HG02981 (cell line): ENCODE measurements around the gene IFIT3.
"Not testable (repeated sequence)": the region's sequence is repeated elsewhere in the genome, so short reads cannot be mapped to it uniquely, and the experiment has no call there.

Experiments used
- ATAC-seq: cut with Tn5 transposase; IDR thresholded peaks from one replicate; pipeline ENCODE4 v1.9.1; 2021; ENCODE audit warnings: mild to moderate bottlenecking, moderate library complexity; ENCODE audit not compliant: unreplicated experiment

IFIT3 gene, protein sequence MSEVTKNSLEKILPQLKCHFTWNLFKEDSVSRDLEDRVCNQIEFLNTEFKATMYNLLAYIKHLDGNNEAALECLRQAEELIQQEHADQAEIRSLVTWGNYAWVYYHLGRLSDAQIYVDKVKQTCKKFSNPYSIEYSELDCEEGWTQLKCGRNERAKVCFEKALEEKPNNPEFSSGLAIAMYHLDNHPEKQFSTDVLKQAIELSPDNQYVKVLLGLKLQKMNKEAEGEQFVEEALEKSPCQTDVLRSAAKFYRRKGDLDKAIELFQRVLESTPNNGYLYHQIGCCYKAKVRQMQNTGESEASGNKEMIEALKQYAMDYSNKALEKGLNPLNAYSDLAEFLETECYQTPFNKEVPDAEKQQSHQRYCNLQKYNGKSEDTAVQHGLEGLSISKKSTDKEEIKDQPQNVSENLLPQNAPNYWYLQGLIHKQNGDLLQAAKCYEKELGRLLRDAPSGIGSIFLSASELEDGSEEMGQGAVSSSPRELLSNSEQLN

DNA sequence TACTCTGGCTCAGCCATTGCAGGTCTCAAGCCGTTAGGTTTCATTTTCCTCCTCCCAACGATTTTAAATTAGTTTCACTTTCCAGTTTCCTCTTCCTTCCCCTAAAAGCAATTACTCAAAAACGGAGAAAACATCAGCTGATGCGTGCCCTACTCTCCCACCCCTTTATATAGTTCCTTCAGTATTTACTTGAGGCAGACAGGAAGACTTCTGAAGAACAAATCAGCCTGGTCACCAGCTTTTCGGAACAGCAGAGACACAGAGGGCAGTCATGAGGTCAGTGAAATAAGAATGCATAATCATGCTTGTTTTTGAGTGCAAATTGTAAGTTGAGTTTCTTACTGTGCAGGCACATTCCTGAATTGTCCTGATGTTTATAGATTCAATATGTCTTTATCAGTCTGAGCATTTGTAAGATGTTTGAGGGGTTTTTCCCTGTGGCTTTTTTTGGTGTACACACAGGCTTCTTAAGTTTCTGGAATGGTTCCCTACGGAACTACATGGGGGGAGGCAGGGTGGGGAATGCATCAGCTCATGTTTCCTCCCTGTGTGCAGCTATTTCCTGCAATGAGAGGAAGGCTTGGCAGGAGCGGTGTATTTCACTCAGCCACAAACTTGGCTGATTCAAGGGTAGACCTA lies at the start of gene IFIT3:
IFIT3 (plus strand) TSS at position 195 of the 639 bp plus-strand sequence; CDS start at position 272, 77 bp downstream.
- no peak for ATAC-seq

DNA sequence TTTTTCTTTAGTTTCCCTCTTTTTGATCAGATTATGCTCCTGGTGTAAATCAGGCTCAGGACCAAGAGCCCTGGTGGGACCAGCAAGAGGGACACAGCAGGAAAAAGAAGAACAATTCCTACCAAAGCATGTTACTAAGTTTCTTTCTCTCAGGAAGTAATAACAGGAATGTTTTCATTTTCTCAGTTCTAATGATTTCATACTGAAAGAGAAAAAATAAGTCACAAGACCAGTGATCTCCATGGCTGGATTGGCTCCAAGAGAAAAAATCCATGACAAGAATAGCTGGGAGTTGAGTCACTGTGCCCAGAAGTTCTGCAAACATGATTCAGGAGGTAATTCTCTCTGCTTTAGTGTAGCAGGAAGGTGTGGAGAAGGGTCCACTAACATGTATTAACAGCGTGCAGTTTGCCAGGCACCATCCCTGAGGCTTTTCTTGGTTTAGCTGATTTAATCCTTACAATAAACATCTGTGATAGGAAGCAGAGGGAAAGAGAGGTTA lies 49.7 kb upstream of the IFIT3 start:
- ATAC-seq = no peak

DNA sequence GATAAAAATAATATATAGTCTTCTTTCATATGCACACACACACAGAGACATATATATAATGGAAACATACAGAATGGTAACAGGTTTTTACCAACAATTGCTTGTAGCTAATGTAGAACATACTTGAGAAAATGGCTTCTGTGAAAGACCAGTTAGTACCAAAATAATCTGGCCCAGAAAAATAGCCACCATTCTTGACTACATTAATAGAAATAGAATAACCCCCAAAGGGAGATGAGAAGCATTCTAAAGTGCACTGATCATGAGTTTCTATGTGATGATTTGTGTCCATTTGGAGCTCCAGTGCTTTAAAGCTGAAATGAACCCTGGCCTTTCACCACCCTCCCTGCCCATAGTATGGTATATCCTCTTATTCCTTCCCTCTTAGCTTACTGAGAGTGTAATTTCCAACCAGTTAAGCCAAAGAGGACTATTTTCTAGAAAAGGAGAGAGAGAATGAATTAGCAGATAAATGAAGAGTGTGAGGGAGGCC lies 48.9 kb upstream of the IFIT3 start:
- no peak for ATAC-seq

DNA sequence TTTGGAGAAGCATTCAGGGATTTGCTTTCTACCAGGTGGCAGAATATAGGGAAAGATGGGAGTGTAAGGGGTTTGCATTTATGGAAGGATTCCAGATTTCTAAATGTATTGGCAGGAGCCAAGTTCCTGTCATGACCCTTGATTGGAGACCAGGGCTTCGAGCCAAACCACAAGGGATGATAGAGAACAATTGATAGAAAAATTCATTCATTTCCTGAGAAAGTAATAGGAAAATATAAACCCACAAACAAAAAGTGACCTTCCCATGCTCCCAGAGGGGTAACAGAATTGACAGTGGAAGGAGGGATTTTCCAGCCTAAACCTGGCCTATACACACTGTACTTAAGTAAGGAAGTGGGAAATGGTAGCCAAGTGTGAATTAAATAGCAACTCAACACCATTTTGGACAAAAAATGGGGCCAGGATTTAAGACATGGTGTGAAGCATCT lies 48.4 kb upstream of the IFIT3 start:
- no peak for ATAC-seq

DNA sequence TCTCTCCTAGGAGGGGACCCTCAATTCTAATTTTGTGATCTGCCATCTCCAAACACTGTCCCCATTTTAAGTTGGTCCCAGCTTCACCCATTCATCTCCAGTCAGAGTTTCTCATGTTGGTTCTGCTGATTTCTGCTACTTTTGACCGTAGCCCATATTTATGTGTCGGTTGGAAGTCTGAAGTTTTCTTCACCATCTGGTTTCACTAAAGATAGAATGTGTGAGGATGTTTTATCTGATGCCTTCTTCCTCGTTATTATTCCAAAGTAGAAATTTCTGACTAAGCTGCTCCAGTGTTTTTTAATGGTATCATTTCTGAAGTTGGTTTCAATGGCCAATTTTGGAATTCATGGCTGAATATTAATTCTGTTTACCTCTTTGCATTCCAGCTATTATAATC lies 47.3 kb upstream of the IFIT3 start:
- ATAC-seq = no peak

DNA sequence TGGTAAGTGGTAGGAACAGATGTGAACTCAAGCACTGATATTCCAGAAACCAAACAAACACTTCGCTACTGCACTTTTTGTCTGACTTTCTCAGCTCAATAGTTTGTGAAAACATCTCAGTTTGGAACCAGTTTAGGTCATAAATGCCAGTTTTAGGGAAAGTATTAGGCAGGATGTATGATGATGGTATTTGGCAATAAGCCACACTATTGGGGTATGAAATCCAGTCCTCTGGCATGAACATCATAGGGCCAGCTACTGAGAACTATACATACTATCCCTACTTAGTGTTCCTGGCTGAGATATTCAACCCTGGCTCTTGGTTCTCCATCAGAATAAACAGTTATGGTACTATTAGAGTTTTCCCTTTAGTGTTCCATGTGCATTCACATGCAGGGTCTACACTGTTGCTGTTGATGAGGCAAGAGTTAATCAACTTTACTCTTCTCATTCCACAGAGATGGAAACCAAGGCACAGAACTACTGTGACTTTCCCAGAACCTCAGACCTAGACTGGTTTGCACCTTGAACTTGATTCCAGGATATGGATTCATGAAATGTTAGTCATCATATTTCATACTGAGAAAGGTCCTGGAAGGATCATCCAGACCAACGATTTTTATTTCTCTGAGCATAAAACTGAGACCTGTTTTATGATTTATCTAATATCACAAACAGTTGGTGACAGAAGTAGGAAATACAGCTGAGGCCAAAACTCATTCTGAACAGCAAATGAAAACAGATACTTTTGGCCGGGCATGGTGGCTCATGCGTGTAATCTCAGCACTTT lies 46.0 kb upstream of the IFIT3 start:
- ATAC-seq = no peak

DNA sequence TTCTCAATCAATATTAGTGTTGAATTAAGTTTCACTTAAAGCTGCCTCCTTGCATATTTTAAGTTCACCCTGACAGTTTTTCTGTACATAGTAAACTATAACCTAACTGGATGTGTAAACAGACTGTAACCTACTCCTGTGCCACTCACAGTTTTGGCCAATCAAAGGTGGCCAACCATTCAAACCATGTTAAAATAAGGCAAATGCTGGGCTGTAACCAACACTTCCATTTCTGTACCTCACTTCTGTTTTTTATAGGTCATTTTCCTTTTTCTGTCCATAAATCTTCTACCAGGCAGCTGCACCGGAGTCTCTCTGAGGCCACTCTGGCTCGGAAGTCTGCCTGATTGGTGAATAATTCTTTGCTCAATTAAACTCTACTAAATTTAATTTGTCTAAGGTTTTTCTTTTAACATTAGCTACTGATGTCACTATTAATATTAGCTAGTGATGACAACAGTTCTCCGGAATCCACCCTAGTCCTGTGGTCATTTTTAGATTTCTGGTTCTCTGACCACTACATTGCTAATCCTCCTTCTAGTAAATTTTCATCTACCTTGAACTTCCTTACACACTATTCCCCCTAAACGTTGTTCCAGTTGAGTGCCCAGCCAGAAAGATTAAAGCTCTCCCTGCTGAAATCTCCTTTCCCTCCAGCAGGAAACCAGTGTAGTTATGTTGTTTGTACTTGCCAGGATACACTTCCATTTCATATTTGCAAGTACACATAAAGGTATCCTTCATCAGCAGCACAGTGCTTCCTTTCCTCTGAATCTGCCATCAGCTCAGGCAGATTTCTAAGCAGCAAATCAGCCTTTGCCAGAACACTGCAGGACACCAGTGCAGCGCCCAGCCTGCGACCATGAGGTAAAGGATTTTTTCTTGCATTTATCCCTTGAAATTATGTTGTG lies 44.5 kb upstream of the IFIT3 start:
- no peak for ATAC-seq

DNA sequence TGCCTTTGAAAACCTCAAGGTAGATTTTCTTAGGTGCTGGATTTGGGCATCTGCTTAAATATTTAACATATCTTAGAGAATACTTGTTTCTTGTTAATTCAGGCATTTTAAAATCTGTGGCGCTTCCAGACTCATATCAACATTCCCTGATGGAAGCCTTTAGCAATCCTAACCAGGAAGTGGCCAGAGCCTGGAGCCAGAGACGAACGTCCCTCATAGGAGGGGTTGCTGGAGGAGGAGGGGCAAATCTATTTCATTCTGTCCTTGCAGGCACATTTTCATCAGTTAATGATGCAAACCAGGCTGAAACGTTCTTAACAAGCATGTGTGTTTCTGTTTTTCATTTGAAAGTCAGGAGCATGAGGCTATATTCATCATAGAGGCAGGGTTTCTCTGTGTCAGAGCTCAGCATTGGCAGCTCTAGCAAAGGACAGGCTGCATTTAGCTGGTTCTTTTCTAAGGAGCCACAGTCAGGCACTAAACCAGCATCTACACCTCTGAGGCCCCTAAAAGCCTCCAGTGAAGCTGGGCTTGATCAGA lies 43.8 kb upstream of the IFIT3 start:
- ATAC-seq = no peak

DNA sequence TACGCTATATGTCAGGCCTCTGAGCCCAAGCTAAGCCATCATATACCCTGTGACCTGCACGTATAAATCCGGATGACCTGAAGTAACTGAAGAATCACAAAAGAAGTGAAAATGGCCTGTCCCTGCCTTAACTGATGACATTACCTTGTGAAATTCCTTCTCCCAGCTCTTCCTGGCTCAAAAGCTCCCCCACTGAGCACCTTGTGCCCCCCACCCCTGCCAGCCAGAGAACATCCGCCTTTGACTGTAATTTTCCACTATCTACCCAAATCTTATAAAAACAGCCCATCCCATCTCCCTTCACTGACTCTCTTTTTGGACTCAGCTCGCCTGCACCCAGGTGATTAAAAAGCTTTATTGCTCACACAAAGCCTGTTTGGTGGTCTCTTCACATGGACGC lies 43.1 kb upstream of the IFIT3 start:
- not testable (repeated sequence) for ATAC-seq

DNA sequence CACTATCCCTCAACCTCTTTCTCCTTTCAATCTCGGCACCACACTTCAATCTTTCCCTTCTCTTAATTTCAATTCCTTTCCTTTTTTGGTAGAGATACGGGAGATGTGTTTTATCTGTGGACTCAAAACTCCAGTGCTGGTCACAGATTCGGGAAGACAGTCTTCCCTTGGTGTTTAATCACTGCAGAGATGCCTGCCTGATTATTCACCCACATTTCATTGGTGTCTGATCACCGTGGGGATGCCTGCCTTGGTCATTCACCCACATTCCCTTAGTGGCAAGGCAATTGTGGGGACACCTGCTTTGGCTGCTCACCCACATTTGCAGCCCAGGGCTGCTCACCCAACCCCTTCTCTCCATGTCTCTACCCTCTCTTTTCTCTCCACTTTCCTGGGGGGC lies 42.5 kb upstream of the IFIT3 start:
- ATAC-seq = not testable (repeated sequence)

DNA sequence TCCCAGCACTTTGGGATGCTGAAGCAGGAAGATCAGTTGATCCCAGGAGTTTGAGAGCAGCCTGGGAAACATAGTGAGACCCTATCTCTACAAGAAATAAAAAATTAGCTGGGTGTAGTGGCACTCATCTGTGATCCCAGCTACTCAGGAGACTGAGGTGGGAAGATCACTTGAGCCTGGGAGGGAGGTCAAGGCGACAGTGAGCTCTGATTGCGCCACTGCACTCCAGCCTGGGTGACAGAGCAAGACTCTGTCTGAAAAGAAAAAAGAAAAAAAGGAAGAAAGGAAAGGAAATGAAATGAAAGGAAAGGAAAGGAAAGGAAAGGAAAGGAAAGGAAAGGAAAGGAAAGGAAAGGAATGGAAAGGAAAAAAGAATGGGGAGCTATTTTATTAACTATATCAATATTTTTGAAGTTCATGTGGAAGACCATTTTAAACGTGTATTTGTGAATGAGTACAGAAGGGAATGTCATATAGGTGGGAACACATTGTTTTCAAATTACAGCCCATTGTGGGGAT lies 33.0 kb upstream of the IFIT3 start:
- ATAC-seq = no peak

DNA sequence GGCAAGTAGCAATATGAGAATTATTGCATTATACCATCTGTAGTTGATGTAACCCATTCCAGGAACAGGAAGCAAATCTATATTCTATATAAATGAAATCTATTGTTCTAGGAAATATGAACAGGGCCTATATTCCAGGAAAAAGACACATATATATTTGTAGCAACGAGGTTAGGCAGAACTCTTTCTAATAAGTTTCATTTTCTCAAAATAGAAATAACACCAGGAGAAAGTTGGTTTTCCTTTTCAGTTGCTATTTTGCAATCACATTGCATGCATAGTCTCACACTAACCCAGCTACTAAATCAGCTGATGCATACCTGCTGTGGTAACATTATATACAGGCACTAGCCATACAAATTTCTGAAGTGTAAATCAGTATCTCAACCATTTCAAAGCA lies 32.2 kb upstream of the IFIT3 start:
- ATAC-seq = peak; percentile 57

DNA sequence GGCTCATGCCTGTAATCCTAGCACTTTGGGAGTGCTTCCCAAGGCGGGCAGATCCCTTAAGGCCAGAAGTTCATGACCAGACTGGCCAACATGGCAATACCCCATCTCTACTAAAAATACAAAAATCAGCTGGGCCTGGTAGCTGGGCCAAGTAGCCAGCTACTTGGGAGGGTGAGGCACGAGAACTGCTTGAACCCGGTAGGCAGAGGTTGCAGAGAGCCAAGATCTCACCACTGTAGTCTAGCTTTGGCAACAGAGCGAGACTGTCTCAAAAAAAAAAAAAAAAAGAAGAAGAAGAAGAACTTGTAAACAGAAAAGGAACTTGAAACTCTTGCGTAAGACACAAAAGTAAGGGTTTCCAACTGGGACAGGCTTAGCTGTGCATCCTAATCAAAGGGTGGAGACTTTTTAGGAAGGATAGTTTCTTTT lies 31.6 kb upstream of the IFIT3 start:
- no peak for ATAC-seq

DNA sequence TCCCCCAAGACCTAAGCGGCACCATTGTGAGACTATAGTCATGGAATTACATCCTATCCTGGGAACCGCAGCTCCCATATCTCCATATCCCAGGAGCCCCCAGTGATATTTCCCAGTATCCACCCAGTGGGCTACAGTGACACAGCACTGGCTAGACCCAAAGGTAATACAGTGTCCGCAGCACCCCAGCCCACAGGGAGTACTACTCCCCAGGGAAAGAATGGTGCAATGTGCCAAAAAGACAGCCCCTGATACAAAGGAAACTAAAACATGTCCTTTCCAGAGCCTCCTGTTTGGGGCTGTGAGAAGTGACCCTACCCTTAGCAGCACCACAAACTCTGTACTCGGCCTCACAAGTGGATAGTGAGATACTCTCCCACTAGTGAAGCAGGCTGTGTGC lies 30.4 kb upstream of the IFIT3 start:
- no peak for ATAC-seq

DNA sequence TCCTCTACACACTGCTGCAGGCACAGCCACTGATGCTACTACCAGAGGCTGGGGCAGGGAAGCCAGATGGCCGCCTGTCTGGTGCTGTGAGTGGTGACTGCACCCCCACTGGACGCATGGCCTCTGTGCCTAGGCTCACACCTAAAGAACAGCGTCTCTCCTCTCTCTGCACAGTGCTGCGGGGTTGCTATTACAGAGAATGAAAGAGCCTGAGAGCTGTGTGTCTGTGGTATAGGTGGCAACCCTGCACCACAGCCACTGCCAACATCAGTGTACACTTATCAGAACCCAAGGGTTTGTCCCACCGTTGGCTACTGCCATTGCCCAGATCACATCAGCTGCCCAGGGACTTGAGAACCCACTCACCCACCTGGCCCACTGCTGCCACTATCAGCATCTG lies 30.0 kb upstream of the IFIT3 start:
- no peak for ATAC-seq

DNA sequence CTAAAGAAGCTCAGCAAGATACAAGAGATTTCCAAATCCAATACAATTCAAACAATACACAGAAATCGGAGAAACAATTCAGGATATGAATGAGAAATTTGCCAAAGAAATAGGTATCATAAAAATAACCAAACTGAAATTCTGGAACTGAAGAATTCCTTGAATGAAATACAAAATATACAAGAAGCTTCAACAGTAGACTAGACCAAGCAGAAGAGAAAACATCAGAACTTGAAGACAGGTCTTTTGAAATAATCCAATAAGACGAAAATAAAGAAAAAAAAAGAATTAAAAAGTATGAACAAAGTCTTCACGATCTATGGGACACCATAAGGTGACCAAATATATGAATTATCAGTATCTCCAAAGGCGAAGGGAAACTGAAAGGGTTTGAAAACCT lies 28.8 kb upstream of the IFIT3 start:
- no peak for ATAC-seq

DNA sequence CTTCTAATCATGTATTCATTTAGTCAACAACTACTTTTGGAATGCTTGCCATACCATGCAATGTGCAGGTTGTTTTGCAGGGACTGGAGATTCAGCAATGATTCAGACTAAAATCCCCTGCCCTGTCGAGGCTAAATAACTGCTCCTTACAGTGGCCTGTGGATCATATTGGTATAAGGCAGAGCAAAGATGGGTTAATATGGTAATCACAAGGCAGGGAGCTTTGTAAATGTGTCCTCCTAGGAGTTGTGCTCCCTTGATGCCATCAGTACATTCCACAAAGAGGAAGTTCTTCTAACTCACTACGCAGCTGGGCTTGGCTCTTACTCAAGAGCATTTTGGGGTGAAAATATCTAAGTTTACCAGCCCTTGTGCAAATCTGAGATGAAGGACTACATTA lies 26.6 kb upstream of the IFIT3 start:
- peak; percentile 29 for ATAC-seq

DNA sequence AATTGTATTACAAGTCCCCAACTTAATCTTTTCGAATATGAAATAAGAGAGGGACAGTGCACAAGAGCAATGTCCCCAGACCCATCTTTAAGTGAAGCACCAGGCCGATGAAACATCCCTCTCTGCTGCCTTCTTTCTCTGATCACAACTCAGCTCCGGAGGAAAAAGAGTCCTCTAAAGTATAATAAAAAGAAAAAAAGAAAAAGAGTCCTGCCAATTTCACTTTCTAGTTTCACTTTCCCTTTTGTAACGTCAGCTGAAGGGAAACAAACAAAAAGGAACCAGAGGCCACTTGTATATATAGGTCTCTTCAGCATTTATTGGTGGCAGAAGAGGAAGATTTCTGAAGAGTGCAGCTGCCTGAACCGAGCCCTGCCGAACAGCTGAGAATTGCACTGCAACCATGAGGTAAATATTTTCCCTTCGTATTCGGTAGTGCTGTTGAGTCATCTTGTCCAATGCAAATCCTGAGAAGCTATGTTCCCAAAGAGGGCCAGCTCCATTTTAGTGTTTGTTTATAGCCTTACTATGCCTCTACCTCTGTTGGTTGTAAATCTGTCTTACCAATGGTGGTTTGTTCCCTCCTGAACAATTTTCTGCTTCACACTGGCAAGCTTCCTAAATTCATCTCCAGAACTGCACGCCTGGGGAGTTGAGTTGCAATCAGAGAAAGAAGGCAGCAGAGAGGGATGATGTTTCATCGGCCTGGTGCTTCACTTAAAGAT lies 25.9 kb upstream of the IFIT3 start, which contains the start of gene IFIT2:
IFIT2 (plus strand) TSS at position 326 of the 725 bp plus-strand sequence; CDS start at position 404, 78 bp downstream.
- peak; percentile 73 for ATAC-seq

DNA sequence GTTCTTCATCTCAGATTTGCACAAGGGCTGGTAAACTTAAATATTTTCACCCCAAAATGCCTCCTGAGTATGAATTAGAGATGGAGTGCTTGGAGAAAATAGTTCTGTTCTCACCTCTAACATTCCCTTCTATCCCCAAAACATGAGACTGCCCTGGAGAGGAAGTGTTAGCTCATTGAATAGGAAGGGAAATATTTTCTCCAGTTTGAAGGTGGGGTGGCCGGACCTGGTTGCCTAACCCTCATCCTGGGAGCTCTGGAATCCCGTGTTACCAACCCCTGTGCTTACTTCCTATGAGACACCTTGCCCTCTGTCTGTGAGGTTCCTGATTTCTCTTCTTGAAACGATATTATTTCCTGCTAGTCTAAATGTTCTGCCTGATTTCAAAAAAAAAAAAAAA lies 25.2 kb upstream of the IFIT3 start:
- no peak for ATAC-seq
